Lower leg skin (tissue), 3 donors: ENCODE data around the gene CLMN.

Source experiments
- CTCF ChIP-seq, 3 donors: fragments of 450-650 bp; IDR thresholded peaks; one replicate each; pipeline ENCODE4 v1.5.1; 2016; ENCODE audit warnings: antibody characterized with exemption in 3 of 3, mild to moderate bottlenecking in 3 of 3, moderate library complexity in 2 of 3
- POLR2A ChIP-seq, 2 donors: fragments of 450-650 bp; IDR thresholded peaks; one replicate each; pipeline ENCODE4 v1.6.1; 2016 to 2017; ENCODE audit warnings: antibody characterized with exemption in 2 of 2, mild to moderate bottlenecking in 1 of 2, moderate library complexity in 1 of 2

- TF ChIP-seq CTCF (IDR thresholded peaks at IDR 0.05) (no peak), POLR2A (IDR thresholded peaks at IDR 0.05) (no peak)
These were observed 33.3 kb upstream of the CLMN start for GRCh38 chr14:95353007-95353406.
